ENCODE measurements around the gene PPP1R11. TPM values are rescaled to one million over a fixed set of nuclear protein-coding genes. Genes with fewer than 3 reads are reported as not detected.

The PPP1R11 gene
- total and polyA plus RNA-seq, 9 of the 15 experiments (the other 6 are each of a cell fraction or from before 2014, with no cell fraction given): 17.8 to 94.8 (median 44.6) TPM

DNA sequence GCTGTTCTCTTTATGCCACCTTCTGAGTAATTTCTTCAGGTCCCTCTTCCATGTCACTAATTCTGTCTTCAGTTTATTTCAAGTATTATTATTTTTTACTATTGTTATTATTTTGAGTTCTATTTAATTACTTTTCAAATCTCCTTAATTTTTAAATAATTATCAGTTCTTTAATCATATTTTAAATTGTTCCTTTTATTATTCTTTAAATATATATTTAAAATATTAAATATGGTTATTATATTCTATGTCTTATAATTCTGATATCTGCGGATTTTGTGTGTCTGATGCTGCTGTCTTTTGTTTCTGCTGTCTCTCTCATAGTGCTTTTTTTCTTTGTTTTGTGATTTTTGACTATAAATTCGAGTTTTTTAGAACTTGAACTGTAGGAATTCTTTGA lies 3.7 kb upstream of the PPP1R11 start:
- no peaks in the 10 kb centered on the region for H4K20me1 ChIP-seq (replicated peaks; ENCODE audit: control insufficient read depth, insufficient read depth, low read length)
- in situ Hi-C loops (cut with MboI): no loop called here
- H3K79me2 ChIP-seq (ENCODE audit: control insufficient read depth, insufficient read depth, low read length): peaks cover 64% of the 10 kb centered on the region
- no peak overlapping the region for H2AFZ ChIP-seq (ENCODE audit: low read depth, low read length)
- FAIRE-seq (no peak), ATAC-seq (no peak), DNase-seq (ENCODE audit: extremely low read depth in 1 of 4, low spot score in 3 of 4) (no peak)
- peaks cover 0 to 14% of the 10 kb centered on the region in 2 experiments; a peak in 3 of 5 replicates for H3K4me1 ChIP-seq (replicated peaks in 1 of 2; ENCODE audit: control insufficient read depth in 2 of 2, insufficient read depth in 2 of 2, low read length in 2 of 2)
- 45% methylated on average over 2 of the region's 2 CpGs for WGBS (ENCODE audit: insufficient coverage, low coverage, missing lambda C conversion rate)
- no peaks in the 10 kb centered on the region for H3K9me1 ChIP-seq (ENCODE audit: control insufficient read depth, insufficient read depth, low read length)
- H3K27ac ChIP-seq (ENCODE audit: extremely low read depth, low read depth, low read length): no peak overlapping the region
- H3K9me3 ChIP-seq (replicated peaks; ENCODE audit: control insufficient read depth, insufficient read depth, low read depth, low read length): no peaks in the 10 kb centered on the region
- no peak overlapping the region for H3K4me3 ChIP-seq
- H3K4me2 ChIP-seq (ENCODE audit: insufficient read depth, low read length): no peak overlapping the region
- peaks cover 28% of the 10 kb centered on the region for H3K36me3 ChIP-seq (ENCODE audit: control insufficient read depth, insufficient read depth, low read length)
- TF ChIP-seq EHMT2 (IDR thresholded peaks at IDR 0.05) (no peak), SAFB (IDR thresholded peaks at IDR 0.05; ENCODE audit: borderline replicate concordance, low read depth, low read length) (no peak), JUND (IDR thresholded peaks at IDR 0.05; ENCODE audit: borderline replicate concordance, low read depth, low read length) (no peak), JUND (tag; IDR thresholded peaks at IDR 0.05; ENCODE audit: borderline replicate concordance, low read depth, low read length) (no peak), DACH1 (IDR thresholded peaks at IDR 0.05; ENCODE audit: partially characterized antibody) (no peak), EWSR1 (IDR thresholded peaks at IDR 0.05; ENCODE audit: borderline replicate concordance, low read depth, partially characterized antibody) (no peak), TCF3 (CRISPR knock-in tag; IDR thresholded peaks at IDR 0.05) (no peak), PHTF2 (CRISPR knock-in tag; IDR thresholded peaks at IDR 0.05) (no peak), HMGN3 (IDR thresholded peaks at IDR 0.05; ENCODE audit: borderline replicate concordance, extremely low read depth, insufficient read length, low read depth, low read length) (no peak), KAT8 (IDR thresholded peaks at IDR 0.05; ENCODE audit: low read depth) (no peak), PCBP2 (IDR thresholded peaks at IDR 0.05; ENCODE audit: low read depth, low read length, poor library complexity, severe bottlenecking) (no peak), ZNF584 (CRISPR knock-in tag; IDR thresholded peaks at IDR 0.05; ENCODE audit: low read depth) (no peak), LARP7 (IDR thresholded peaks at IDR 0.05) (no peak)
- TF ChIP-seq, protein P1, sequence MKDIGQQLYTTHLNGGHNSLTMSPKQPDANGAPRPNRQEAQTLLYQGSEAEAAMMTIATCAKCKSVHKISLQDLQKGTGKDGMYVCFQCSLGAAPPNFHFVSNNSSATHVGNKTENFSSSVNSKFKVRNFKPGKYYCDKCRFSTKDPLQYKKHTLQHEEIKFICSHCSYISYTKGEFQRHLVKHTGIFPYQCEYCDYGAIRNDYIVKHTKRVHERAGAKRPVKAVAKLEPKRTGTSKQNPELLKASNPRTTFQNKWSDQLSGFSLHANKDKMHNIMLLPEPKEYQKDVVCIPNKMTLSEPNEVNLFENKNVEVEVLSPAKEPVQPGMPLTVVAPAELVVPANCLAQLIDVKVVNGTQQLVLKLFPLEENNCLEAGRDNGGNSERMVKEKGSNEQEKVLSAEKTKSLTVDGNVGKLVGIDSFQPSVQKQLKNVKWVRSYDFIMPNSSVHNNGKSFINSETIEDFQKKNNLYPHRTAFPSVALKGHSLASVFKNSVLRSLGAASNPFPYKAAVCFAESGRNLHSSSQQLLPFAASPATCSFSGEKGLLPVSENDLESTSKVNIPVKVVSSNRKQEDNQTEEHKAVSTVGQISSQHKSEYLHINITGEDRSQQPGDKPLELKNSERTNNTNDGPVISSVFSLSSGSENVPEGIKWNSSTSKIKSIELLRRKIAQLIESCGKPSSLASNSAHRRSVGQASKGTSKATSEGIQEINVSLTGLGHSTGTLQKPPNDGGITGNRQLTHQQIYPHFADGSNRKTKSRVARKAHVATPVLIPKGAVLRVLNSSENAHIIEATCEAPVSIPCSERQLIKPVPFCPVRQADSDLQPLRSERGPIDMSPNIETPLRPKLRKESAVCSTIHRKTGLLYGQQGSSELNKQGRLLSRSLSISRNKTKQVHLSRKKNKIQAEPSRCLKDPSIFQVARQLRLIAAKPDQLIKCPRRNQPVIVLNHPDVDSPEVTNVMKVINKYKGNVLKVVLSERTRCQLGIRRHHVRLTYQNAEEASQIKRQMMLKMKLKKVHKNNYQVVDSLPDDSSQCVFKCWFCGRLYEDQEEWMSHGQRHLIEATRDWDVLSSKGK (CRISPR knock-in tag; IDR thresholded peaks at IDR 0.05): no peak
- TF ChIP-seq, protein P2, sequence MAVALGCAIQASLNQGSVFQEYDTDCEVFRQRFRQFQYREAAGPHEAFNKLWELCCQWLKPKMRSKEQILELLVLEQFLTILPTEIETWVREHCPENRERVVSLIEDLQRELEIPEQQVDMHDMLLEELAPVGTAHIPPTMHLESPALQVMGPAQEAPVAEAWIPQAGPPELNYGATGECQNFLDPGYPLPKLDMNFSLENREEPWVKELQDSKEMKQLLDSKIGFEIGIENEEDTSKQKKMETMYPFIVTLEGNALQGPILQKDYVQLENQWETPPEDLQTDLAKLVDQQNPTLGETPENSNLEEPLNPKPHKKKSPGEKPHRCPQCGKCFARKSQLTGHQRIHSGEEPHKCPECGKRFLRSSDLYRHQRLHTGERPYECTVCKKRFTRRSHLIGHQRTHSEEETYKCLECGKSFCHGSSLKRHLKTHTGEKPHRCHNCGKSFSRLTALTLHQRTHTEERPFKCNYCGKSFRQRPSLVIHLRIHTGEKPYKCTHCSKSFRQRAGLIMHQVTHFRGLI (CRISPR knock-in tag; IDR thresholded peaks at IDR 0.05): no peak
- TF ChIP-seq, protein P3, sequence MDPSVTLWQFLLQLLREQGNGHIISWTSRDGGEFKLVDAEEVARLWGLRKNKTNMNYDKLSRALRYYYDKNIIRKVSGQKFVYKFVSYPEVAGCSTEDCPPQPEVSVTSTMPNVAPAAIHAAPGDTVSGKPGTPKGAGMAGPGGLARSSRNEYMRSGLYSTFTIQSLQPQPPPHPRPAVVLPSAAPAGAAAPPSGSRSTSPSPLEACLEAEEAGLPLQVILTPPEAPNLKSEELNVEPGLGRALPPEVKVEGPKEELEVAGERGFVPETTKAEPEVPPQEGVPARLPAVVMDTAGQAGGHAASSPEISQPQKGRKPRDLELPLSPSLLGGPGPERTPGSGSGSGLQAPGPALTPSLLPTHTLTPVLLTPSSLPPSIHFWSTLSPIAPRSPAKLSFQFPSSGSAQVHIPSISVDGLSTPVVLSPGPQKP (CRISPR knock-in tag; IDR thresholded peaks at IDR 0.05): no peak
- ChIA-PET CTCF (ENCODE audit: low intra/inter-chr PET ratio) (no interaction called here), POLR2A (no interaction called here)
- intact Hi-C loops (cut with micrococcal nuclease): loop anchor here (5.0 to 10.0 kb wide), 2 partner anchors 96 to 281 kb away; partner anchors contain the start of gene RPP21
- BruUV-seq (replicated peaks): no TSS peak
- H3K9ac ChIP-seq (ENCODE audit: insufficient read depth in 1 of 2, low read depth in 2 of 2, low read length in 2 of 2): no peak overlapping the region
- H3K27me3 ChIP-seq (ENCODE audit: control insufficient read depth in 2 of 2, insufficient read depth in 2 of 2, low read length in 2 of 2): no peaks in the 10 kb centered on the region
